Fibroblast of lung (primary cell): ENCODE results near the gene SPEM3. TPM values are rescaled to one million over a fixed set of nuclear protein-coding genes. Genes with fewer than 3 reads are reported as not detected.

Source experiments
- DNase-seq, 2 donors: peaks; one replicate each; pipeline versions ENCODE4 v3.0.0 to v3.0.0-alpha.2; 2010; ENCODE audit warnings: low read depth in 2 of 2
- H2AFZ ChIP-seq: 2 replicates; pipeline ENCODE4 v1.5.1; 2012; ENCODE audit warnings: low read length, control low read depth, inconsistent platforms
- H3K27ac ChIP-seq: 2 replicates; pipeline ENCODE4 v1.5.1; 2011; ENCODE audit warnings: low read length, control low read depth; ENCODE audit not compliant: insufficient read depth
- H3K27me3 ChIP-seq: 2 replicates; pipeline ENCODE4 v1.5.1; 2011; ENCODE audit warnings: mild to moderate bottlenecking, low read length; ENCODE audit not compliant: control insufficient read depth, insufficient read depth
- H3K36me3 ChIP-seq: 2 replicates; pipeline ENCODE4 v1.5.1; 2011; ENCODE audit warnings: low read length; ENCODE audit not compliant: control insufficient read depth, insufficient read depth
- H3K4me1 ChIP-seq: 2 replicates; pipeline ENCODE4 v1.5.1; 2011; ENCODE audit warnings: low read length; ENCODE audit not compliant: control insufficient read depth, insufficient read depth; ENCODE audit errors: extremely low read depth
- H3K4me2 ChIP-seq: 2 replicates; pipeline ENCODE4 v1.5.1; 2011; ENCODE audit warnings: low read length, control low read depth; ENCODE audit not compliant: insufficient read depth; ENCODE audit errors: extremely low read depth
- H3K4me3 ChIP-seq, 4 experiments: fragments of 200-600 bp in 1 of 4; sonication (generic) in 1 of 4; replicated peaks in 1 of 4; 2 replicates each; pipeline ENCODE4 v1.5.1; 2011 to 2016; ENCODE audit warnings: low read length in 4 of 4, low read depth in 3 of 4, mild to moderate bottlenecking in 3 of 4, control low read depth in 2 of 4, inconsistent platforms in 1 of 4, mixed read lengths in 1 of 4; ENCODE audit not compliant: insufficient read depth in 1 of 4; ENCODE audit errors: control extremely low read depth in 1 of 4
- H3K79me2 ChIP-seq: 2 replicates; pipeline ENCODE4 v1.5.1; 2012; ENCODE audit warnings: mild to moderate bottlenecking, low read length, inconsistent platforms; ENCODE audit not compliant: control insufficient read depth, insufficient read depth
- H3K9ac ChIP-seq: 2 replicates; pipeline ENCODE4 v1.5.1; 2011; ENCODE audit warnings: mild to moderate bottlenecking, low read length, control low read depth; ENCODE audit not compliant: insufficient read depth
- H3K9me3 ChIP-seq: 2 replicates; pipeline ENCODE4 v1.5.1; 2012; ENCODE audit warnings: low read depth, low read length; ENCODE audit not compliant: control insufficient read depth, insufficient read depth
- H4K20me1 ChIP-seq: 2 replicates; pipeline ENCODE4 v1.5.1; 2011; ENCODE audit warnings: low read length; ENCODE audit not compliant: control insufficient read depth, insufficient read depth; ENCODE audit errors: extremely low read depth
- CTCF ChIP-seq, 2 donors: IDR thresholded peaks in 1 of 2; conservative IDR thresholded peaks in 1 of 2; 1 replicate in 1 of 2; 2 replicates in 1 of 2; pipeline ENCODE4 v1.5.1; 2011 to 2012; ENCODE audit warnings: low read length in 2 of 2, control low read depth in 1 of 2, inconsistent platforms in 1 of 2, low read depth in 1 of 2, mild to moderate bottlenecking in 1 of 2
- EZH2 ChIP-seq: IDR thresholded peaks from 2 replicates; pipeline ENCODE4 v1.5.1; 2012; ENCODE audit warnings: low read length, control low read depth, mild to moderate bottlenecking; ENCODE audit errors: missing control alignments
- polyA plus RNA-seq, 2 donors: library from polyadenylated mRNA; depleted of rRNA in 1 of 2; stranded (reverse) in 1 of 2; unstranded in 1 of 2; fragments of >200 nt; gene quantifications; 2 replicates each; pipeline ENCODE4 v1.2.1, GENCODE V29; 2011 to 2012; ENCODE audit warnings: missing spikeins in 1 of 2
- total RNA-seq: library from RNA; depleted of rRNA; stranded (reverse); fragments of >200 nt; gene quantifications from 2 replicates; pipeline ENCODE4 v1.2.1, GENCODE V29; 2014

The SPEM3 gene
- total and polyA plus RNA-seq, 2 donors (not counting 1 experiment from before 2014, with no cell fraction given) = not detected

- Histone ChIP-seq H3K4me1 (peaks cover 10% of the 10 kb centered on the region), H3K4me3 (no peak overlapping the region), H4K20me1 (no peaks in the 10 kb centered on the region), H3K79me2 (no peaks in the 10 kb centered on the region), H2AFZ (no peak overlapping the region), H3K9me3 (no peaks in the 10 kb centered on the region), H3K9ac (no peak overlapping the region), H3K36me3 (no peaks in the 10 kb centered on the region), H3K27me3 (no peaks in the 10 kb centered on the region), H3K27ac (no peak overlapping the region), H3K4me2 (no peak overlapping the region)
- TF ChIP-seq CTCF (conservative IDR thresholded peaks at IDR 0.05 in 1 of 2, IDR thresholded peaks at IDR 0.05 in 1 of 2; ENCODE audit: low read depth in 1 of 2, low read length in 2 of 2) = no peak
- no peak for DNase-seq
These were observed 30.0 kb upstream of the SPEM3 start for GRCh38 chr17:7398612-7399011.

GRCh38 chr17:7403043-7403726 is 25.5 kb upstream of the SPEM3 start:
- Histone ChIP-seq H3K27me3 (no peaks in the 10 kb centered on the region), H3K9me3 (no peaks in the 10 kb centered on the region), H2AFZ (peak overlapping the region; percentile 91), H3K27ac (peak overlapping the region; percentile 67), H3K4me3 (peak overlapping the region; percentile 74 to 85 (median 80)), H4K20me1 (no peaks in the 10 kb centered on the region), H3K9ac (peak overlapping the region; percentile 73), H3K4me1 (peaks cover 7% of the 10 kb centered on the region), H3K79me2 (no peaks in the 10 kb centered on the region), H3K4me2 (peak overlapping the region; percentile 99), H3K36me3 (no peaks in the 10 kb centered on the region)
- DNase-seq = no peak
- TF ChIP-seq EZH2 (no peak), CTCF (conservative IDR thresholded peaks at IDR 0.05 in 1 of 2, IDR thresholded peaks at IDR 0.05 in 1 of 2; ENCODE audit: low read depth in 1 of 2, low read length in 2 of 2) (no peak)

DNA sequence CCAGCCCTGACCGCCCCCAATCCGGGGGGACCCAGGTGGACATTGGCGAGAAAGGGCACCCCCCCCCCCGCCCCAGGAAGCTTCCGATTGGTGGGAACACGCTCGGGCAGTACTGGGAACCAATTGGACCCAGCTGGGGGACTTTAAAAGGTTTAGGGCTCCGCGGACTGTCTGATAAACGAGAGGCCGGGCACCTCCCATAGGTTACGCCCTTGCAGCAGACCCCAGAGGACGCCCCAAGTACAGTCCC is 25.0 kb upstream of the SPEM3 start:
- Histone ChIP-seq H3K9ac (peak overlapping the region; percentile 73), H3K27ac (peak overlapping the region; percentile 67)

More for the DNA sequence above, 25.0 kb upstream of the SPEM3 start:
- Histone ChIP-seq H3K4me3 (peak overlapping the region; percentile 74 to 85 (median 80)), H3K4me1 (peaks cover 7% of the 10 kb centered on the region), H3K9me3 (no peaks in the 10 kb centered on the region), H3K4me2 (peak overlapping the region; percentile 99), H3K27me3 (no peaks in the 10 kb centered on the region), H3K36me3 (no peaks in the 10 kb centered on the region), H3K79me2 (no peaks in the 10 kb centered on the region), H2AFZ (peak overlapping the region; percentile 91), H4K20me1 (no peaks in the 10 kb centered on the region)
- DNase-seq = no peak
- TF ChIP-seq CTCF (conservative IDR thresholded peaks at IDR 0.05 in 1 of 2, IDR thresholded peaks at IDR 0.05 in 1 of 2; ENCODE audit: low read depth in 1 of 2, low read length in 2 of 2) (no peak), EZH2 (no peak)
